Cerebellar cortex (tissue), 1 donor: ENCODE results near the gene UQCRC2.
"Not testable (repeated sequence)": the region's sequence is repeated elsewhere in the genome, so short reads cannot be mapped to it uniquely, and the experiment has no call there.

ENCODE experiments used
- DNase-seq: peaks from one replicate; pipeline ENCODE4 v3.0.0-alpha.2; 2015; ENCODE audit warnings: low spot score

UQCRC2 gene

DNA sequence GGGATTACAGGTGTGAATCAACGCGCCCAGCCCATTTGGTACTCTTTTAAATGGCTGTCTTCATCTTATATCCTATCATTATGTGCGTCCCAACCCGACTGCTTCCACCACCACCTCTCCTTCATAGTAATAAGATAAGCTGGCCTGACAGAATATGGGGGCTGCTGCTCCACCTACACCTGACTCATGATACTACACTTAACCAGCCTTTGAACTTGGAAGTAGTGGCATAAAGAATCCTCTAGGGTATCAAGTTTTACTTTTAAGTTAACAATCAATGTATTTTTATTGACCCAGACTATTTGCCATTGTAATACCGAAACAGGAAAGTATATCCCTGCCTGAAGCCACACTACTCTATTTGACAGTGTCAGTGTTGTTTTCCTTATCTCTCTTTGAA is 28.9 kb downstream of the UQCRC2 start:
- DNase-seq = no peak

DNA sequence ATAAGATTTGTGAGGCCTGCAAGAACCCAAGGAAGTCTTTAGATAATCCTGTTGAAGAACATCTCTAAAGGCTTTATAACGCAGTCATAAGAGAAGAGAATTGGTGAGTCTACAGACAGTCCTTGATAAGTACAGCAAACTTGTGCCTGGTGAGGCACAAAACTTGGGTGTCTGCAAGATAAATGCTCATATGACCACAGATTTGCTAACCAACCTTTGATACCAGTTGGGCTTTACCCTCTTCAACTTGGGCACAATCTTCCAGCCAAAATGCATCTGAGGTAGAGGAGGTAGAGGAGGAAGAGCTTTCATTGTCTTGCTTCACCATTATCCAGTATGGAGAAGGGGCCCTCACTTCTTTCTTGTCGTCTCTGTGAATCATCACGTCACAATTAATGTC is 30.9 kb downstream of the UQCRC2 start:
- no peak for DNase-seq

DNA sequence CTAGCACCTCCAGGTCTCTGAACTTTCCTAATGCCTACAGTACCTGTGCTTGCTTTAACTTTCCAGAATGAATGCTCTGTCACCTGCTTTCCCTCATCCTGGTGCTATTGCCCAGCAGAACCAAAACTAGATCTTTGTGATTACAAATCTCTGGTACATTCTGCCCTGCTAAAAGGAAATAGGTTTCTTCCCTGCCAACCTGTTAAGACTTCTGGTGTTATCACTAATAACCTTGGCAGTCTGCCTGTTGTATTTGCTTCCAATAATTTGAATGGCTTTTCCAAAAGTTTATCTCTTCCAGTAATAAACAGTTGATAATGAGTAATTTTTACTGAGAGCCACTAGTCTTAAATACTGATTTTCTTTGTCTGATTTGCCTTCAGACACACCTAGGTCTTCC is 32.4 kb downstream of the UQCRC2 start:
- peak; percentile 13 for DNase-seq

DNA sequence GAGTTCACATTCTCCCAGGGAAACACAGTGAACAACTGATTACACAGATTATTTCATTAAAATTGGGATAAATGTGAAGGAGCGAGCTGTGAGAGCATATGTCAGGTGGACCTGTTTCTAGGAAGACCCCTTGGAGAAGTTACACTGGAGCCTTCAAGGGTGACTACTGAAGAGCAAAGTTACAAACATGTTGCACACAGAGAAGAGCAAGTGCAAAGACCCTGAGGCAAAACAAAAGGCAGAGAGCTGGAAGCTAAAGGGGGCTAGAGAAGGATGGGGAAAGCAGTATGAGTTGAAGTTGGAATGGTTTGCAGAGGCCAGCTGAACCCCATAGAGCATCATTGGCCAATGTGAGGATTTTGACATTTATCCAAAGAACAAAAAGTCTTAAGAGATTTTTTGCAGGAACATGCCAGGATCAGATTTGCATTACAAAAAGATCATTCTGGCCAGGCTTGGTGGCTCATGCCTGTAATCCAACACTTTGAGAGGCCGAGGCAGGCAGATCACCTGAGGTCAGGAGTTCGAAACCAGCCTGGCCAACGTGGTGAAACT is 33.6 kb downstream of the UQCRC2 start:
- no peak for DNase-seq

DNA sequence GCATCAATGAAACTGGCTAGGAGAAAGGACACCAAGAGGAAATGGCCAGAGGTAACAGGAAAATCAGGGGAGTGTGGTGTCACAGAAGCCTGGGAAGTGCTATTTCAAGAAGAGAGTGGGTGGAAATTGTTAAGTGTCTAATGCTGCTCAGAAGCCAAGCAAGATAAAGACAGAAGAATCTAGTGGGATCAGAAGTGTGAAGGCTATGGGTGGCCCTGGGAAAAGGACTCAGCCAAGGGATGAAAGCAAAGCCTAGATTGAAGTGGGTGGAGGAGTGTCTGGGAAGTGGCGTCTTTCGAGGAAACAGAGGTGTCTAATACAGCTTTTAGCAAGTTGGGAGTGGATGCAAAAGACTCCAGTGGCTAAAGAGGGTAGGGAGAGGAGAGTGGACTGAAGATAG is 34.3 kb downstream of the UQCRC2 start:
- DNase-seq = no peak

DNA sequence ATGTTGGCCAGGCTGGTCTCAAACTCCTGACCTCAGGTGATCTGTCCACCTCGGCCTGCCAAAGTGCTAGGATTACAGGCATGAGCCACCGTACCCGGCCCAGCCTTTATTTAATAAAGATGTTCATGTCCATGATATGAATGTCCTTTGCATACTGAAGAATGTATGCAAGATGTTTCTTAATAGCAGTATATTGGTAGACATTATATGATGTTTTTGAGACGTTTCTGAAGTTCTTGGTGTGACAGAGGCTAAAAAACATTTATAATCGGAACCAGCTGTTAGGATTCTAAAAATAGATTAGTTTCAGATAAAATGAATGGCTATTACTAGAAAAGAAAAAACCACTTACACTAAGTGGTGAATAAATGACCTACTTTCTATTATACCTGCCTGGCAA is 36.0 kb downstream of the UQCRC2 start:
- no peak for DNase-seq

DNA sequence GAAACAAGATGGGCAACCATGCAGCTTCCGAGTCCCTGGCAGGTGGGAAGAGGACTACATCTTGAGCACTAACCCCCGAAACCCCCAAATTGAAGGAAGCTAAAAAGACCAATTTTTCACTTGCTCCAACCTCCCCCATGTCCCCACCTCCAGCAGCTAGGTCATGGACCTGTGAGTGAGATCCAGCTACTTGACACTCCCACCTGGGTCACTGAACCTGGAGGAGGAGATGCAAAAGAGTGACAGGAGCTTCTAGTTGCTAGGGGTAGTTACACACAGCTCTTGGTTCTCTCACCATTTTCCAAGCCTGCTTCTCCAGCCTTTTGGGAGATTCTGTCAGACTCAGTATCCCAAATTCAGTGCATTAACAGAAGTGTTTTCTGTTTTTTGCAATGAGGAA is 36.6 kb downstream of the UQCRC2 start:
- no peak for DNase-seq

DNA sequence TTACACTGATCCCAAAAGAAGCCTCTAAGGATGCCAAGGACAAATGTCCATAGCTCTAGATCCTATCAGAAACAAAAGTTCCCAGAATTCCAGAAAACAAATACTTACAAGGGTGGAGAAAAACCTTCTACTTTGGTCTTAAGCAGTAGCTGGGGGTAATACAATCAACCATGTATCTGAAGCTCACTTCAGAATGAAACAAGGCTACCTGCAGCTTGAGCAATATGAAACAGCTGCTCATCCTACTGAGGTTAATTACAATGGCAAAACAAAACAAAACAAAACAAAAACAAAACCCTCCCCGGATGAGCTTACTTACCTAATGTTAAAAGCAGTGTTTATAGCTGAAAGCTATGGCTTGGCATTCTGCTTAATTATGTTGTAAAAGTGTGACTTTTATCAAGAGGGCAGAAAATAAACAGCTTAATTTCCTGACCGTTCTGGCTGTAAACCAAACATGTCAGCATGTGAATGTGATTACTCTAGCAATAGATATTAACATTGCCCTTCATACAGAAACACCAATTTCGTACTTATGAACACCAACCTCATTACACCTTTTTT is 37.3 kb downstream of the UQCRC2 start:
- DNase-seq = no peak

DNA sequence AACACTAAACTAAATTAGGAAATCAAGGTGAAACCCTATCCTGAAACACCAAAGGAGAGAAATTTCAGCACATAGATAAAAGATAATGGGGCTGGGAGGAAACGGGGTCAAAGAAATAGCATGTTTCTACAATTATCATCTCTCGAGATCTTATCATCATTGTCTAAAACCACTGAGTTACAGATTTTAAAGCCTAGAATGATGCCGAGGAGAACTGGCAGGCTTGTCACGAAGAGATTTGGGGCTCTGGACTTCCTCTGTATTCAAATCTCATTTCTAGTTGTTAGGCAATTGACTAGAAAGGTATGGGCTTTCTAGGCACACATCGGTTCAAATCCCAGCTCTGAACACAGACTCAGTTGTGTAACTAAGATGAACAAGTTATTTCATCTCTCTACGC is 38.5 kb downstream of the UQCRC2 start:
- DNase-seq = no peak

DNA sequence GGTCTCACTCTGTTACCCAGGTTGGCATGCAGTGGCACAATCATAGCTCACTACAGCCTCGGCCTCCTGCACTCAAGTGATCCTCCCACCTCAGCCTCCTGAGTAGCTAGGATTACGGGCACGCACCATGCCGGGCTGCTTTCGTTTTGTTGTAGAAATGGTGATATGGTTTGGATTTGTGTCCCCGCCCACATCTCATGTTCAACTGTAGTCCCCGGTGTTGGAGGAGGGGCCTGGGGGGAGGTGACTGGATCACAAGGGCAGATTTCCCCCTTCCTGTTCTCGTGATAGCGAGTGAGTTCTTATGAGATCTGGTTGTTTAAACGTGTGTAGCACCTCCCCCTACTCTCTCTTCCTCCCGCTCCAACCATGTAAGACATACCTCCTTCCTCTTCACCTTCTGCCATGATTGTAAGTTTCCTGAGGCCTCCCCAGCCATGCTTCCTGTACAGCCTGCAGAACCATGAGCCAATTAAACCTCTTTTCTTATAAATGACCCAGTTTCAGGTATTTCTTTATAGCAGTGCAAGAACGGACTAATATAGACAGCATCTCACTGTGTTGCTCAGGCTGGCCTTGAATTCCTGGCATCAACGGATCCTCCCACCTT is 41.8 kb downstream of the UQCRC2 start:
- no peak for DNase-seq

DNA sequence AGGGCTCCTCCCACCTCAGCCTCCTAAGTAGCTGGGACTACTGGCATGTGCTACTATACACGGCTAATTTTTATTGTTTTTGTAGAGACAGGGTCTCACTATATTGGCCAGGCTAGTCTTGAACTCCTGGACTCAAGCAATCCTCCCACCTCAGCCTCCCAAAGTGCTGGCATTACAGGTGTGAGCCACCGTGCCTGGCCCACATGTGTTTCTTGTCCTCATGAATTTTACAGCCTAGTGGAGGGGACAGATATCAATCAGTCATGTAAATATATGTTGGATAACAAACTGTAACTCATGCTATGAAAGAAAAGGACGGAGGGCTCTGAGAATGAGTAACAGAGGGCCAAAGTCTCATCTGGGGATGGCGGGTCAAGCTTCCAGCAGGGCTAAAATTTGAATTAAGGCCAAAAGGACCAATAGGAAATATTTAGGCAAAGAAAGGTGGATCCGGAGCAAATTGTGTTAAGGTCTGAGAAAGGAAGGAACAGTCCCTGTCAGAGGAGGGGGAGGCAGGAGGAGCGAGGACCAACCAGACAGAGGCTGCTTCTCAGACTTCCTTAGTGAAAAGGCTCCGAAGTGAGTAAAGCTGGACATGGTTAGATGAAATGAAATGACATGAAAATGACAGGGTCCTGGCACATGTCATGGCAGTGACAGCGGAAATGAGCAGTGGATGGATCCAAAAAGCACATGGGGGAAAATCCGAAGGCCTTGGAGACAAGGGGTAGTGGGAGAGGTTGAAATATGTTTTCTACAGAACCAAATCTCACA is 43.9 kb downstream of the UQCRC2 start:
- no peak for DNase-seq

DNA sequence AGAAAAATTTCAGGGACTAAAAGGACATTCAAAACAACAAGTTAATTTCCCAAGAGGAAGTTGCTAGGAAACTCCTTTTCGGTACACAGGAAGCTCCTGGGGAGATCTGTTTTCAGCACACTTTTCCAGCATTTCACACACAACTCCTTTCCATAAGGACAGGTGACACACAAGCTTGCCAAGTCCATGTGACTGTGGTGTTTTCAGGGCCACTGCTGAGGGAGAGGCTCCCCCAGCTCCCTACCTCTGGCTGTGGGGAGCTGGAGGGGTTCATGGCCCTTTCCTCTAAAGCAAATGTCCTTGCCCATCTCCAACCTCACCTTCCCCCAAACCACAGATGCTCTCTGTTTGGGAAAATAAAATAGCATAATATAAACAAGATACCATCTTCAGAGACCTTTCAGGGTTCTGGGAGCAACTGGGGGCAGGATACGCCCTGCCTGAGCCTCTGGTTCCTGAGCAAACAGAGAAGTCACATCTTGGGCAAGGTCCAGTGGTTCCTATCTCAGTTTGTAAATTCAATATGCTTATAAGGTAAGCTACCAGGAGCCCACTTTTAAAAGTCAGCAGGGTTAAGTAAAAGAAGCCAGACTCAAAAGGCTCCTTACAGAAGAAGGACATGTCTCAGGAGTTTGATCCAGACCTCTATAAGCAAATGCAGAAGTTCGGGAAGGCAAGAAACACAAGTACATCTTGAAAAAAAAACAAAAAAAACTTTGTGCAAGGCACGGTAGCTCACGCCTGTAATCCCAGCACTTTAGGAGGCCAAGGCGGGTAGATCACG is 44.7 kb downstream of the UQCRC2 start:
- no peak for DNase-seq

DNA sequence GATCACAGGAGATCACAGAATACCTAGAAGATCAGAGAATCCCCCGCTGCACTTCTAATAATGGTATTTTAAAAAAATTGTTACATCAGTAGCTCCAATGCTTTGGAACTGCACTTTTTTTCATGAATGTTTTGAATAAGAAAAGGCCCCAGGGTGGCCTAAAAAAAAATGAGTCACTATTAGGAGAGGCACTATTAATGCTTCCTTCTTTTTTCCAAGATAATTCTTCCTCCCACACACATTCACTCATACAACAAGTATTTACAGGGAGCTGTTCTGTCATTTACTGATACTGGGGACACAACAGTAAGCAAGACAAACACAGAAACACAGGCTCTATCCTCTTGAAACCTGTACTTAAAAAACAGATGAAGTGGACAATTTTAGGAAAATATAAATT is 48.4 kb downstream of the UQCRC2 start:
- DNase-seq = no peak

DNA sequence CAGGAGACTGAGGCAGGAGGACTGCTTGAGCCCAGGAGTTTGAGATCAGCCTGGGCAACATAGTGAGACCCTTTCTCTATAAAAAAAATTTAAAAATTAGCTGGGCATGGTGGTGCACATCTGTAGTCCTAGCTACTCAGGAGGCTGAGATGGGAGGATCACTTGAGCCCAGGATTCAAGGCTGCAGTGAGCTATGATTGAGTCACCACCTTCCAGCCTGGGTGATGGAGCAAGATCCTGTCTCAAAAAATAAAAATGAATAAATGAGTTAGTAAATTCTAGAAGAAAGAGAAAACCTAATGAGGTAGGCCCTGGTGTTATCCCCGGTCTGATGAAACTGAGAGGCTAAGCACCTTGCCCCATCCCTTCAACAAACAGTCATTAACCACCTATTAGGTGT is 48.9 kb downstream of the UQCRC2 start:
- not testable (repeated sequence) for DNase-seq

DNA sequence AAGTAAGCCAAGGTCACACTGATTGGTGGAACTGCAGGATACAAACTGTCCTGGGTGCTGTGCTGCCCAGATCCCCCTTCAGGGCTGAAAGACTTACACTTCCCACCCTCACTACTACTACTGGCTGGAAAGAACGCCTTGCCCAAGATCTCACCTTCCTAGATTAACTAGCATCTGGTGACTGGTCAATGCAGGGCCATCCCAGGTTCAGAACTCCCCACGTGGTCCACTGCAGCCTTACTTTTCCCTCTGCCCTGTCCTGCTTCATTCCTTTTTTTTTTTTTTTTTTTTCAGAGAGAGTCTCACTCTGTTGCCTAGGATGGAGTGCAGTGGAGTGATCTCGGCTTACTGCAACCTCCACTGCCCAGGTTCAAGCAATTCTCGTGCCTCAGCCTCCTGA is 50.0 kb downstream of the UQCRC2 start:
- no peak for DNase-seq

DNA sequence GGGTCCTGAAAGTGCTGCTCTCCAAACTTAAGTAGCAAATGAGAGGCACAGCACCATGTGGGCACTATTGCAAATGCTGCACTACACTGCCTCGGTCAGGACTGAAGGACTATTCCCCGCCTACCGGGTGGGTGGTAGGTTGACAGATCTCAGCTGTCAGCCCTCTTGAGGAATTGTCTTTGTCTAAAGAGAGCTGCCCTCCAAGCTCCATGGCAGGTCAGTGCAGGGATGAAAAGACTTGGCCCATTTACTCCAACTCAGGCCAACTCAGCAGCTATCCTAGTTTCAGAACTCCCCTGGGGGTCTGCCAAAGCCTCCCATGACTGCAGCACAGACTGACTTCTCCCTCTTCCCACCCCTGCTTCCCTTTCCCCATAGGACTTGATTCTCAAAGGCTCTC is 51.2 kb downstream of the UQCRC2 start:
- DNase-seq = no peak

DNA sequence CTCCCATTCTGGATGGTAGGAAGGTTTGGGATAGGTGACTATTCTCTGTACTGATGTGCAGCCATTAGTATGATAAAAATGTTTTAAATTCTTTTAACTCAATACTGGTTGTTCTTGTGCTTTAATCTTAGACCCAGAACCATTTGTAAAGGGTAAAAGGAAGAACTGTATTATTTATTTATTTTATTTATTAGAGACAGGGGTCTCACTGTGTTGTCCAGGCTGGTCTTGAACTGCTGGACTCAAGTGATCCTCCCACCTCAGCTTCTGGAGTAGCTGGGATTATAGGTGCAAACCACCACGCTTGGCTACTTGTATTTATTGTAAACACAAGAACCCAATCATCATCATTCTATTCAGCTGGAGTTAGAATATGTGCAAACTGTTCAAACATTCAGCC is 52.6 kb downstream of the UQCRC2 start:
- no peak for DNase-seq

DNA sequence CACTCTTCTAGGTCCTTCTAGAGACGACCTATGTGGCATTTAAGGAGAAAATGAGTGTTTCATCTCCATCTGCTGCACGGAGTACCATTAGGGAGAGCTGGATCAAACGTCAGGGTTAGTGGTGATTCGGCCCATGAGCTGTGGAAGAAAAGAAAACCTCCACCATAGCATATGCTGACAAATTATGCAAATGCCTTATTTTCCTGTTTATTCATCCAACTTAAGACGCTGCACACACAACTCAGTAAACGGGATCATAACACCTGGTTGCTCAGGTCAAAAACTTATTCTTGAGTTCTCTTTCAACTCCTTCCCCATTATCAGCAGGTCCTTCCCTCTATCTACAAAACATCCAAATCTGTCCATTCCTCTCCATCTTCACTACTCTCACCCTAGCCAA is 53.5 kb downstream of the UQCRC2 start:
- no peak for DNase-seq

DNA sequence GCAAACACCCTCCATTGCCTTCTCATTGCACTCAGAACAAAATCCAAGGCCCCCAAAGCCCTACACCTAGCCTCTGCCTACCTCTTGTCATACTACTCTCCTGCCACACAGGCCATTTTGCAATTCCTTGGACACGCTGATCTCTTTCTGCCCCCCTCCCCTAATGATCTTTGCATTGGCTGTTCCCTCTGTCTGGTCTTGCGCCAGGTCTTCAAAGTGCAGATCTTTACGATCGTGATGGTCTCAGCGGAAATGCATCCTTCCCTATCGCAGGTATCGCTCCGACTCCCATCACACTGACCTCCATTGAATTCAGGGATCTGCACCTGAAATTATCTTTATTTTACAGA is 54.0 kb downstream of the UQCRC2 start:
- no peak for DNase-seq

DNA sequence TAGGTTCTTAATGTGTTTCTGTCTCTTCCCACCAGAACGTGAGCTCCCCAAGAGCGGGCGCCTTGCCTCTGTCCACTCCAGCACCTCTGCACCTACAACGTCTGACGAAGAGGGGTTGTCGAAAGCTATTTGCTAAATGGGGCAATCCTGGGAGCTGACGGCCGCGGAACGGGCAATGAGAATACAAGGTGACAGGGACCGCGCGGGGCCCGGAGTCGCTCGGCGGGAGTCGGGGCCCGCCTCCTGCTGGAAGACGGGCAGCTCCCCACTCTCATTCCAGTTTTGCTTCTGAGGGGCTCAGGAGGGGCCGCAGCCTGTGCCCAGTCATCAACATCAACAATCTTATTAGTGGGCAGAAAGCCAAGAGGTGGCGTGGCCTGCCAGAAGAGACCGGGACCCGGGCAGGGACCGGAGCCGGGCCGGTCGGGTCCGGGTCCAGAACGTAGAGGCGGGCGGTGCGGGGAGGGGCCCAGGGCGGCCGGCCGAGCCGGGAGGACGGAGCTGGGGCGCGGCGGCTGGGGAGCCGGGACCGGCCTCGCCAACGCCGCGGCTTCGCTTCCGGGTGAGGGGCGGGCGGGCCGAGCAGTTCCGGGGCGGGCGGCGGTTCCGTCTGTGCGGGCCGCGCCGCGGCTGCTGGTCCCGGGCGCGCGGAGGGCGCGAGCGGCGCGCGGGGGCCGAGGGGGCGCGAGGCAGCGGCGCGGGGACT is 54.5 kb downstream of the UQCRC2 start, which contains the start of gene MOSMO:
TSS of gene MOSMO (plus strand) at position 603 of the 706 bp plus-strand sequence. CDS start 191 bp downstream, outside the sequence.
- peak; percentile 69 for DNase-seq

DNA sequence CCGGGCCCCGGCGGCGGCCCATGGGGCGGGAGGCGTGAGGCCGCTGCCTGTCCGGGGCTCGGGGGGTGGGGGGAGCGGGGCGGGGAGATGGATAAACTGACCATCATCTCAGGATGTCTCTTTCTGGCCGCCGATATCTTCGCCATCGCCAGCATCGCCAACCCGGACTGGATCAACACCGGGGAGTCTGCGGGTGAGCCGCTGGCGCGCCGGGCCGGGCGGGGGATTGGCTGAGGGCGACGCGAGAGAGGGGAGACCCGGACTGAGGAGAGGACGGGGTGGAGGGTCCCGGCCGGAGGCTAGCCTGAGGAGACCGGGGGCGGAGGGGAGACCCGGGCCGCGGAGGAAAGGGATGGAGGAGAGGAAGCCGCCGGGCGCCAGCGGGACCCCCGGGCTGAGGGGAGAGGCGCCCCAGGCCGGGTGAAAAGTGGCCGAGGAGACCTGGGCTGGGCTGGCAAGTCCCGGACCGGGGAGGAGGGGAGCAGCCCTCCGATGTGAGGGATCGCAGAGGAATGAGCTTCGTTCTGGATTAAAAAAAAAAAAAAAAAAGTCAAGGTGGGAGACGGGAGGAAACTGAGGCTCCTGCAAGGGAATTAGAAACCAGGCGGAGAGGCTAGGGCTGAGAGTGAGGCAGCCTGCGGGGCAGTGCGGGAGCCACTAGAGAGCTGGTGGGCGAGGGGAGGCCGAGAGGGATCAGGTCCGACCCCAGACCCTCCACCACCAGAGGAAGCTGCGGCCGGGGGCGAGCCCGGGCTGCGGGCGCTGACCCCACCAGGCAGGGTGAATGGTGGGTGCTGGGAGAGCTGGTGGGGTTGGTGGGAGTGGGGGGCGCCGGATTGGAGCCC is 55.3 kb downstream of the UQCRC2 start:
- no peak for DNase-seq
